Measurements from ENCODE around the gene DDX1.

DNA sequence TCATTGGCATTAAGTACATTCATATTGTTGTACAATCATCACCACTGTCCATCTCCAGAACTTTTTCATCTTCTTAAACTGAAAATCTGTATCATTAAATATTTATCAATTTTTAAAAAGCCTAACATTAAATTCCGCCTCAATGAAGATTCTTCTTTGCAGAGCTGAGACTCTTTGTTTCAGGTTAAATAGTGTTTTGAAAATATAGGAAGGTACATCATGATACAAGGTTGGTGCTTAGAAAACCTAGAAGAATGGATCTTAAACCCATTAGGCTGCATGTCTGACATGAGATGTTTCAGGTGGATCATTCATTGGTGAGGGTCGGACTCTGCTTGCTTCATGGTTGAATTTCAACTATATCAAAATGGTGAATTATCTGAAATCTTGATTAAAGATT lies 30.5 kb downstream of the DDX1 start:
- TF ChIP-seq BHLHE40 (IDR thresholded peaks at IDR 0.05; ENCODE audit: low read depth, low read length) = no peak
- TF ChIP-seq, protein P1, sequence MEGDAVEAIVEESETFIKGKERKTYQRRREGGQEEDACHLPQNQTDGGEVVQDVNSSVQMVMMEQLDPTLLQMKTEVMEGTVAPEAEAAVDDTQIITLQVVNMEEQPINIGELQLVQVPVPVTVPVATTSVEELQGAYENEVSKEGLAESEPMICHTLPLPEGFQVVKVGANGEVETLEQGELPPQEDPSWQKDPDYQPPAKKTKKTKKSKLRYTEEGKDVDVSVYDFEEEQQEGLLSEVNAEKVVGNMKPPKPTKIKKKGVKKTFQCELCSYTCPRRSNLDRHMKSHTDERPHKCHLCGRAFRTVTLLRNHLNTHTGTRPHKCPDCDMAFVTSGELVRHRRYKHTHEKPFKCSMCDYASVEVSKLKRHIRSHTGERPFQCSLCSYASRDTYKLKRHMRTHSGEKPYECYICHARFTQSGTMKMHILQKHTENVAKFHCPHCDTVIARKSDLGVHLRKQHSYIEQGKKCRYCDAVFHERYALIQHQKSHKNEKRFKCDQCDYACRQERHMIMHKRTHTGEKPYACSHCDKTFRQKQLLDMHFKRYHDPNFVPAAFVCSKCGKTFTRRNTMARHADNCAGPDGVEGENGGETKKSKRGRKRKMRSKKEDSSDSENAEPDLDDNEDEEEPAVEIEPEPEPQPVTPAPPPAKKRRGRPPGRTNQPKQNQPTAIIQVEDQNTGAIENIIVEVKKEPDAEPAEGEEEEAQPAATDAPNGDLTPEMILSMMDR (conservative IDR thresholded peaks at IDR 0.05; ENCODE audit: low read depth, low read length) = no peak
- no peak for TF ChIP-seq POLR2A (IDR thresholded peaks at IDR 0.05; ENCODE audit: low read depth, low read length)
- TF ChIP-seq CHD1 (IDR thresholded peaks at IDR 0.05; ENCODE audit: low read depth, low read length) = no peak
- TF ChIP-seq MXI1 (IDR thresholded peaks at IDR 0.05; ENCODE audit: borderline replicate concordance, low read depth, low read length) = no peak

Measured in IMR-90 (cell line).